ENCODE measurements around the gene IGLL5. TPM values are rescaled to one million over a fixed set of nuclear protein-coding genes. Genes with fewer than 3 reads are reported as not detected.

Gene IGLL5
- total RNA-seq, 4 donors from 2014 or later, result 0.90 to 7.4 (median 2.7) TPM; not detected in 1

DNA sequence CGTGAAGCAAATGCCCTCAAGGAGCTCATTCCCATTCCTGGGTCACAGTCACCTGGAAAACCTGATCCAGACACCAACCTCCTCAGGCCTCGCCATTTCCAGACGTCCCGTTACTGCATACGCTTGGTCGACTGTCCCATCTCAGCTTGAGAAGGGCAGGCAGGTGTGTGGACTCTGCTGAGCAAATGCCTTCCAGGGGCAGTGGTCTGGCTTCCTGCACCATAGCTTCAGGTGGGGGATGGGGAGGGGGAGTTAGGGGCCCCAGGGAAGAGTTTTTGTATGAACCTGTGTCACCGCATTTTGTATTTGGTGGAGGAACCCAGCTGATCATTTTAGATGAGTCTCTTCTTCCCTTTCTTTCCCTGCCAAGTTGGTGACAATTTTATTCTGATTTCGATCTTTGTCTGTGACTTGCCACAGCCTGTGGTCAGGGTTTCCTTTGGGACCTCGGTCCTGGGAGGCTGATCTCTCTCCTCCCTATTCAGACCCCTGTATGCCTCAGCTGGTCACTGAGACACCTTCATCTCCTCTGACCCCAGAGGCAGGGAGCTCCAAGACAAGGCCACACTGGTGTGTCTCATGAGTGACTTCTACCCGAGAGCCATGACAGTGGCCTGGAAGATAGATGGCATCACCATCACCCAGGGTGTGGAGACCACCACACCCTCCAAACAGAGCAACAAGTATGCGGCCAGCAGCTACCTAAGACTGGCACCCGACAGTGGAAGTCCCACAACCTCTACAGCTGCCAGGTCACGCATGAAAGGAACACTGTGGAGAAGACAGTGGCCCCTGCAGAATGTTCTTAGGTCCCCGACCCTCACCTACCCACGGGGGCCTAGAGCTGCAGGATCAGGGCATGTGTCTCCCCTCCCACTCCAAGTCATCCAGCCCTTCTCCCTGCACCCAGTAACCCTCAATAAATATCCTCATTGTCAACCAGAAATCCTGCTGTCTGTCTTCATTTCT is 22.9 kb downstream of the IGLL5 start:
- intact Hi-C loops (cut with DNase I; ENCODE audit: low total_unique reads), result no loop called here
- Histone ChIP-seq H3K36me3 (no peaks in the 10 kb centered on the region), H3K4me3 (no peak overlapping the region), H3K4me1 (no peaks in the 10 kb centered on the region), H3K27ac (no peak overlapping the region), H3K27me3 (no peaks in the 10 kb centered on the region), H3K9me3 (no peaks in the 10 kb centered on the region)
- TF ChIP-seq, protein P1, sequence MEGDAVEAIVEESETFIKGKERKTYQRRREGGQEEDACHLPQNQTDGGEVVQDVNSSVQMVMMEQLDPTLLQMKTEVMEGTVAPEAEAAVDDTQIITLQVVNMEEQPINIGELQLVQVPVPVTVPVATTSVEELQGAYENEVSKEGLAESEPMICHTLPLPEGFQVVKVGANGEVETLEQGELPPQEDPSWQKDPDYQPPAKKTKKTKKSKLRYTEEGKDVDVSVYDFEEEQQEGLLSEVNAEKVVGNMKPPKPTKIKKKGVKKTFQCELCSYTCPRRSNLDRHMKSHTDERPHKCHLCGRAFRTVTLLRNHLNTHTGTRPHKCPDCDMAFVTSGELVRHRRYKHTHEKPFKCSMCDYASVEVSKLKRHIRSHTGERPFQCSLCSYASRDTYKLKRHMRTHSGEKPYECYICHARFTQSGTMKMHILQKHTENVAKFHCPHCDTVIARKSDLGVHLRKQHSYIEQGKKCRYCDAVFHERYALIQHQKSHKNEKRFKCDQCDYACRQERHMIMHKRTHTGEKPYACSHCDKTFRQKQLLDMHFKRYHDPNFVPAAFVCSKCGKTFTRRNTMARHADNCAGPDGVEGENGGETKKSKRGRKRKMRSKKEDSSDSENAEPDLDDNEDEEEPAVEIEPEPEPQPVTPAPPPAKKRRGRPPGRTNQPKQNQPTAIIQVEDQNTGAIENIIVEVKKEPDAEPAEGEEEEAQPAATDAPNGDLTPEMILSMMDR (IDR thresholded peaks at IDR 0.05), result no peak
- TF ChIP-seq POLR2A (IDR thresholded peaks at IDR 0.05), result no peak
- DNase-seq, result no peak

DNA sequence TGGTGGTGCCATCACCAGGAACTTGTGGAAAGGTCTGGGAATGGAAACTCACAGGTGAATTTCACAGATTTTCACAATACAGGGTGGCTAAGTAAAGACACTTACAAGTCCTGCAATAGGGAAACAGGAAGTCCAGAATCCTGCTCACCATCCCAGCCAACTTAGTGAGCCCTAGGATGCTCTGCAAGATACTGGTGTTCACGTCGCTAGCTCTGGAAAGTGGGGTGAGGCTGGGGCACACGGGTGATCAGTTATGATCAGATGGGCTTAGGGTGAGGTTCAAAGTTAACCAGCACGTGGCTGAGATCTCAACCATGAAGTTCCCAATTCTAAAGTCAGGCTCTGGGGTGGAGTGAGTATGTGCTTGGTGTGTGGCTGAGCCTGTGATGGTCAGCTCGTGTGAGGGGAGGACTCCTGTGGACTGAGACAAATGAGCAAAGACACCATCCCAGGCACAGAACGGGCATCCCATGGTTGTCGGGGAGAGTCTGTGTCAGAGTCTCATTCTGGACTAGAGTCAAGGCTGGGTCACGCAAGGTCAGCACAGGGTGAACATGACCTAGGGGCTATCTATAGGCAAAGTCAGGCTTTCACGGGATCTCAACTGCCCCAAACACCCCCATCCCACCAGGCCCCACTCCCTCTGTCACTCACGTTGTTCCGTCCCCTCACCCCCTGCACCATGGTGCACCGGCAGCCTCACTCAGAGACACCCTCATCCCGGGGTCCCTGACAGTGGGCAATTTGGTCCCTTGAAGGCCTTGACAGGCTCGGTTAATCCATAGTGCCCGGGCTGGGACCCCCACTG is 23.9 kb downstream of the IGLL5 start:
- Histone ChIP-seq H3K4me3 (no peak overlapping the region), H3K27me3 (no peaks in the 10 kb centered on the region), H3K4me1 (no peaks in the 10 kb centered on the region), H3K9me3 (no peaks in the 10 kb centered on the region), H3K27ac (no peak overlapping the region), H3K36me3 (no peaks in the 10 kb centered on the region)
- TF ChIP-seq, protein P1 (IDR thresholded peaks at IDR 0.05), result no peak
- no peak for TF ChIP-seq POLR2A (IDR thresholded peaks at IDR 0.05)
- intact Hi-C loops (cut with DNase I; ENCODE audit: low total_unique reads), result no loop called here
- no peak for DNase-seq

GRCh38 chr22:22912135-22912987 is 24.7 kb downstream of the IGLL5 start:
- no peak for TF ChIP-seq POLR2A (IDR thresholded peaks at IDR 0.05)
- TF ChIP-seq, protein P1 (IDR thresholded peaks at IDR 0.05), result no peak
- no peaks in the 10 kb centered on the region for H3K36me3 ChIP-seq
- H3K27me3 ChIP-seq, result no peaks in the 10 kb centered on the region
- H3K4me1 ChIP-seq, result no peaks in the 10 kb centered on the region
- no peaks in the 10 kb centered on the region for H3K9me3 ChIP-seq
- no peak for DNase-seq
- intact Hi-C loops (cut with DNase I; ENCODE audit: low total_unique reads), result no loop called here
- no peak overlapping the region for H3K4me3 ChIP-seq
- H3K27ac ChIP-seq, result no peak overlapping the region

- TF ChIP-seq, protein P1 (IDR thresholded peaks at IDR 0.05), result no peak
- no peak for TF ChIP-seq POLR2A (IDR thresholded peaks at IDR 0.05)
- intact Hi-C loops (cut with DNase I; ENCODE audit: low total_unique reads), result no loop called here
- Histone ChIP-seq H3K4me3 (no peak overlapping the region), H3K36me3 (no peaks in the 10 kb centered on the region), H3K27ac (no peak overlapping the region), H3K4me1 (no peaks in the 10 kb centered on the region), H3K9me3 (no peaks in the 10 kb centered on the region), H3K27me3 (no peaks in the 10 kb centered on the region)
- DNase-seq, result no peak
Measured at GRCh38 chr22:22912988-22913253, 25.3 kb downstream of the IGLL5 start.

All from uterus (tissue), 4 donors.